ENCODE measurements around the gene SP9.

The SP9 gene

DNA sequence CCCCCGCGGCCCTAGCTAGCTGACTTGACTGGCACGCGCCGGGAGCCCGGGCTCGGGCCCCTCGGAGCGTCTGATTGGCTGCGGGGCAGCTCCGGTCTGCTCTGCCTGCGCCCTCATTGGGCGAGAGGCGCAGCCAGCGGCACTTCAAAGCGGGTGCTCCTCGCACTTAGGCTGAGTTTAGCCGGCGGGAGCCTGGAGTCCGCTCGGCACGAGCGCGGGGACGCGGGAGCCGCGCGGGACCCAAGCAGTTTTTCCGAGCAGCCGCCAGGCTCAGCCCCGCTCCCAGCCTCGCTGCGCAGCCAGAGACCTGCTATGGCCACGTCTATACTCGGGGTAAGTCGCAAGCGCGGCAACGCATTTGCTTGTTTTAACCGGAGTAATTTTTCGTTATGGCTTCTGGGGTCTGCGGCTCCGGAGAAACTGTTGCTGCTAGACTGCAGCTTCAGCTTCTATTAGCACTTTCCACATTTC is at the start of gene SP9:
TSS of gene SP9 (plus strand) at position 174 of the 471 bp plus-strand sequence. CDS start at position 313, 139 bp downstream.
- TF ChIP-seq, protein P1, sequence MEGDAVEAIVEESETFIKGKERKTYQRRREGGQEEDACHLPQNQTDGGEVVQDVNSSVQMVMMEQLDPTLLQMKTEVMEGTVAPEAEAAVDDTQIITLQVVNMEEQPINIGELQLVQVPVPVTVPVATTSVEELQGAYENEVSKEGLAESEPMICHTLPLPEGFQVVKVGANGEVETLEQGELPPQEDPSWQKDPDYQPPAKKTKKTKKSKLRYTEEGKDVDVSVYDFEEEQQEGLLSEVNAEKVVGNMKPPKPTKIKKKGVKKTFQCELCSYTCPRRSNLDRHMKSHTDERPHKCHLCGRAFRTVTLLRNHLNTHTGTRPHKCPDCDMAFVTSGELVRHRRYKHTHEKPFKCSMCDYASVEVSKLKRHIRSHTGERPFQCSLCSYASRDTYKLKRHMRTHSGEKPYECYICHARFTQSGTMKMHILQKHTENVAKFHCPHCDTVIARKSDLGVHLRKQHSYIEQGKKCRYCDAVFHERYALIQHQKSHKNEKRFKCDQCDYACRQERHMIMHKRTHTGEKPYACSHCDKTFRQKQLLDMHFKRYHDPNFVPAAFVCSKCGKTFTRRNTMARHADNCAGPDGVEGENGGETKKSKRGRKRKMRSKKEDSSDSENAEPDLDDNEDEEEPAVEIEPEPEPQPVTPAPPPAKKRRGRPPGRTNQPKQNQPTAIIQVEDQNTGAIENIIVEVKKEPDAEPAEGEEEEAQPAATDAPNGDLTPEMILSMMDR (IDR thresholded peaks at IDR 0.05) = no peak
- no peak within 1 kb of the TSS for H3K27ac ChIP-seq
- H3K4me3 ChIP-seq = peak within 1 kb of the TSS; percentile 68
- DNase-seq (ENCODE audit: low spot score) = no peak

DNA sequence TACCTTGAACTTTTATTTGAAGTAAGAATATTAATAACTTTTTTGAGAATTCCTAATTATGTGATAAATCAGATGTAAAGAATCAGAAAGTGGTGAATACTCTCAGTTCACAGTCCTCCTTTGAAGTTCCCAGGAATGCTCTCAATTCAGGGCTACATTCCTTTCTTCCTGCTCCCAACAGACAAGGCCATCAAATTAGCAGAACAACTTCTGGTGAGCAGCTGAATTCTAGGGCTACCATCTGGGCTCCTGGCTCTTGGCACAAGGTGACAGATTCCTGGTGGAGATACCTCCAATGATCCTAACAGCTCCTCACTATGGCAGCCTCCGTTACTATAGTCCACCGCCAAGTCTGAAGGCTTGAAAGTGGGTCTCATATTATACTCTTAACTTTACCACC is 48.6 kb upstream of the SP9 start:
- TF ChIP-seq, protein P1 (IDR thresholded peaks at IDR 0.05) = no peak
- Histone ChIP-seq H3K4me3 (no peak overlapping the region), H3K27ac (no peak overlapping the region)
- no peak for DNase-seq (ENCODE audit: low spot score)

DNA sequence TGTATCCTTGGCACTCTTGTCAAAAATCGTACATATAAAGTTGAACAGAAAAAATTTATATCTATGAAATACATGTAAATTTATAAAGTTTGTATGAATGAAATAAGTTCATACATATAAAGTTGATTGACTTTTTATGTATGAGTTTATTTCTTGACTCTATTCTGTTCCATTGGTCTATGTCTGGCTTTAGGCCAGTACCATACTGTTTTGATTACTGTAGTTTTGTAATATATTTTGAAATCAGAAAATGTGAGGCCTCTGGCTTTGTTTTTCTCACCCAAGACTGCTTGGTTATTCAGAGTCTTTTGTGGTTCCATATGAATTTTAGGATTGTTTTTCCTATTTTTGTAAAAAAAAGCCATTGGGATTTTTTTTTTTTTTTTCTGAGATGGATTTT is 41.8 kb upstream of the SP9 start:
- TF ChIP-seq, protein P1 (IDR thresholded peaks at IDR 0.05) = no peak
- DNase-seq (ENCODE audit: low spot score) = no peak
- H3K4me3 ChIP-seq = no peak overlapping the region
- H3K27ac ChIP-seq = no peak overlapping the region

DNA sequence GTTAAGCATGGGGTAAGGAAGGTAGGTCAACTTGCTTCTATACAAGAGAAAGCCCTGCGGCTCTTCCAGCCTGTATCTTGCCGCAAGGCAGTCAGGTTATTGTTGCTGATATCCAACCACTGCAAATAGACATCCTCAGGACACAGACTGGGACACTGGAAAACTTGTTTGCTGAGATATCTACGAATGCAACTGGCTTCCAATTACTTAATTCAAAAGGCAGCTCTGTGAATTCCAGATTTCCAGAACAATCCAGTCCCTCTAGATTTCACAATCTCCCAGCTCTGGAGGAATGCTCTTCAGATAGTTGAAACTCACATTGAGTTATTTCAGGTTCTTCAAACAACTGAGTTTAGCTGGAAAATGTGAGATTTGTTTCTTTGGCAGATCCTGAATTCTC is 34.6 kb upstream of the SP9 start:
- H3K27ac ChIP-seq = no peak overlapping the region

DNA sequence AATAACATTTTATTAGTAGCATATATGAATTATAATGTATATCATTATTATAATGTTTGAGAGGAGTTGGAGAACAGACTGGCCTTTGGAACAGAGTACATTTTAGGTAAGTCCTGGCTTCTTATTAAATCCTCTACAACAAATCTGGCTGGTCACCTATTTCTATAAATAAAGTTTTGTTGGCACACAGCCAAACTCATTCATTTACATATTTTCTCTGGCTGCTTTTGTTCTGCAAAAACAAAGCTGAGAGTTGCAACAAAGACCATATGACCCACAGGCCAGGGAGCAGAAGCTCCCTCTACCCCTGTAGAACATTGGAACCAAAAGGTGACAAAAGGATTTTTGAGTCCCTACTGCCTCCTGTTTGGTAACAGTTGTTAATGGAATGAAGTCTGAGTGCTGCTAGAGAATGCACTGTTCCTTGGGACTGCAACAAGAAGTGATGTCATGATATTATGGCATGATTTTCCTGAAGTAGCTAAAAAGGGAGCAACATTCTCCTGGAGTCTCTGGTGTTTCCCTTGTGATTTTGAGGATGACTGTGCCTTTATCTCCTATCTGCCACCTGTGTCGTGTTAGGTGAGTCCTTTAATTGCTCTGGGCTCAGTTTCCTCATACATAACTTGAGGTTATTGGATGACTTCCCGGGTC is 22.0 kb upstream of the SP9 start:
- no peak for DNase-seq (ENCODE audit: low spot score)
- TF ChIP-seq, protein P1 (IDR thresholded peaks at IDR 0.05) = no peak
- no peak overlapping the region for H3K4me3 ChIP-seq
- H3K27ac ChIP-seq = no peak overlapping the region

More for the DNA sequence above, 34.6 kb upstream of the SP9 start:
- TF ChIP-seq, protein P1 (IDR thresholded peaks at IDR 0.05) = no peak
- no peak overlapping the region for H3K4me3 ChIP-seq
- no peak for DNase-seq (ENCODE audit: low spot score)

DNA sequence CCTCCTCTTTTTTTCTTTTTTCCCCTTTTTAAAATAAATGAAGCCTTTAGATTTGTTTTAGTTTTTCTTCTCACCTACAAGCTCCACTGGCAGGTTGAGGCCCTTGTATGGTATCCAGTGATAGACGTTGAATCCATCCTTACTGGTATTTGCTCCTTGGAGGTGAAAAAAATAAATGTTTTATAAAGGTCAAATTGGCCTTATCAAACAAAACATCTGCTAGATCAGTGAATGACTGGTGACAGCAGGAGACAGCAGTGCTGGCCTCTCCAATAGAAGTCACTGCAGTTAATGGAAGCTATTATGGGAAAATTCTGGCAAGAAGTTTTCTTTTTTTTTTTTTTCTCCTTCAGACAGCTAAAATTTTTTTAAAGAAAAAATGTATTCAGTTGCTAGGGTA is 12.6 kb upstream of the SP9 start:
- DNase-seq (ENCODE audit: low spot score) = no peak
- TF ChIP-seq, protein P1 (IDR thresholded peaks at IDR 0.05) = no peak
- Histone ChIP-seq H3K4me3 (no peak overlapping the region), H3K27ac (no peak overlapping the region)

DNA sequence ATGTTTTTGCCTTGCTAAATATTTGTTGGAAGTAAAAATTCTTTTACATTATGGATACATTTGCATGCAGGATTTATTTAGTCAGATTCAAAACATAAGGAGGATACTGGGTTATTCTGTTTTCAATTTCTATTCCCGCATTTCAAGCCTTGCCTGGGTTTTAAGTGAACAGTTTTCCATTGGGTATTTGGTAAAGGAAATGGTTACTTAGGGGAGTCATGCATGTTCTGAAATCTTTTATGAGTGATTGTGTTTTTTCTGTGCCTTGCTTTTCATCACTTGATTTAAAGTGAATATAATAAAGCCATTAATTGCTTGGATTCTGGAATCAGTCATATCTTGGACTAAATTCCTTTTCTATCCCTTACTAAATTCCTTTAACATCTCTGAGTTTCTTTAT is 12.0 kb upstream of the SP9 start:
- H3K27ac ChIP-seq = no peak overlapping the region
- no peak for DNase-seq (ENCODE audit: low spot score)
- TF ChIP-seq, protein P1 (IDR thresholded peaks at IDR 0.05) = no peak
- no peak overlapping the region for H3K4me3 ChIP-seq

Data from coronary artery (tissue), 2 donors.